Stimulated activated CD8-positive, alpha-beta memory T cell treated with anti-CD3 and anti-CD28 coated beads, Interleukin-2, amount 100 ng/mL, for 48 hours (primary cell): ENCODE measurements around the gene MACROD2.

ENCODE experiments used
- DNase-seq, 2 donors: peaks; one replicate each; pipeline ENCODE4 v3.0.0-alpha.2; 2020; ENCODE audit warnings: low read depth in 2 of 2

MACROD2 gene

GRCh38 chr20:15847196-15847784 is 1852.0 kb downstream of the MACROD2 start:
- DNase-seq: no peak

- DNase-seq: no peak
These were observed 1852.8 kb downstream of the MACROD2 start for GRCh38 chr20:15848126-15848525.

- no peak for DNase-seq
These were observed 1853.8 kb downstream of the MACROD2 start for GRCh38 chr20:15848995-15849610.

GRCh38 chr20:15851576-15852215 is 1856.4 kb downstream of the MACROD2 start:
- no peak for DNase-seq

- no peak for DNase-seq
These were observed 1859.6 kb downstream of the MACROD2 start for GRCh38 chr20:15854911-15855310.

GRCh38 chr20:15857173-15857784 is 1862.0 kb downstream of the MACROD2 start:
- no peak for DNase-seq

- no peak for DNase-seq
These were observed 1863.7 kb downstream of the MACROD2 start for GRCh38 chr20:15859061-15859460.

GRCh38 chr20:15860850-15861249 is 1865.5 kb downstream of the MACROD2 start:
- DNase-seq: no peak

GRCh38 chr20:15862178-15862577 is 1866.9 kb downstream of the MACROD2 start:
- DNase-seq: no peak

- DNase-seq: no peak
These were observed 1868.4 kb downstream of the MACROD2 start for GRCh38 chr20:15863735-15864134.

GRCh38 chr20:15865553-15865952 is 1870.2 kb downstream of the MACROD2 start:
- DNase-seq: no peak

GRCh38 chr20:15866916-15867730 is 1871.8 kb downstream of the MACROD2 start:
- no peak for DNase-seq

GRCh38 chr20:15867899-15868298 is 1872.6 kb downstream of the MACROD2 start:
- DNase-seq: no peak

- no peak for DNase-seq
These were observed 1880.1 kb downstream of the MACROD2 start for GRCh38 chr20:15875446-15875845.

- DNase-seq: no peak
These were observed 1887.2 kb downstream of the MACROD2 start for GRCh38 chr20:15882553-15882952.

GRCh38 chr20:15886250-15886649 is 1890.9 kb downstream of the MACROD2 start:
- no peak for DNase-seq

- DNase-seq: no peak
These were observed 1892.1 kb downstream of the MACROD2 start for GRCh38 chr20:15887387-15887786.

GRCh38 chr20:15889061-15889460 is 1893.7 kb downstream of the MACROD2 start:
- no peak for DNase-seq

GRCh38 chr20:15889514-15890256 is 1894.4 kb downstream of the MACROD2 start:
- no peak for DNase-seq

- DNase-seq: no peak
These were observed 1895.2 kb downstream of the MACROD2 start for GRCh38 chr20:15890407-15890982.

GRCh38 chr20:15895126-15895525 is 1899.8 kb downstream of the MACROD2 start:
- DNase-seq: no peak
